ENCODE measurements around the gene NEURL1B.

The NEURL1B gene

GRCh38 chr5:172723508-172723907 lies 82.4 kb downstream of the NEURL1B start:
- Histone ChIP-seq H2AFZ (ENCODE audit: low read depth) (no peak overlapping the region), H3K36me3 (ENCODE audit: insufficient read depth) (no peaks in the 10 kb centered on the region), H3K27me3 (ENCODE audit: insufficient read depth, low read depth) (no peaks in the 10 kb centered on the region), H3K4me3 (IDR thresholded peaks at IDR 0.05; ENCODE audit: insufficient read depth, low read depth, low read length) (no peak overlapping the region), H3K4me2 (no peak overlapping the region), H4K20me1 (ENCODE audit: insufficient read depth) (no peaks in the 10 kb centered on the region), H3K4me1 (ENCODE audit: low read depth, poor library complexity, severe bottlenecking) (no peaks in the 10 kb centered on the region), H3K27ac (no peak overlapping the region), H3K9ac (no peak overlapping the region), H3K79me2 (ENCODE audit: insufficient read depth, low read depth) (no peaks in the 10 kb centered on the region)
- TF ChIP-seq CTCF (conservative IDR thresholded peaks at IDR 0.05; ENCODE audit: low read depth, low read length) = no peak

GRCh38 chr5:172724242-172725183 lies 83.5 kb downstream of the NEURL1B start:
- H3K36me3 ChIP-seq (ENCODE audit: insufficient read depth) = no peaks in the 10 kb centered on the region
- no peaks in the 10 kb centered on the region for H3K4me1 ChIP-seq (ENCODE audit: low read depth, poor library complexity, severe bottlenecking)
- H3K27me3 ChIP-seq (ENCODE audit: insufficient read depth, low read depth) = no peaks in the 10 kb centered on the region
- H4K20me1 ChIP-seq (ENCODE audit: insufficient read depth) = no peaks in the 10 kb centered on the region
- H3K9ac ChIP-seq = no peak overlapping the region
- no peak overlapping the region for H3K4me3 ChIP-seq (IDR thresholded peaks at IDR 0.05; ENCODE audit: insufficient read depth, low read depth, low read length)
- no peak overlapping the region for H2AFZ ChIP-seq (ENCODE audit: low read depth)
- no peak overlapping the region for H3K4me2 ChIP-seq
- no peak overlapping the region for H3K27ac ChIP-seq
- H3K79me2 ChIP-seq (ENCODE audit: insufficient read depth, low read depth) = no peaks in the 10 kb centered on the region
- no peak for TF ChIP-seq CTCF (conservative IDR thresholded peaks at IDR 0.05; ENCODE audit: low read depth, low read length)

- Histone ChIP-seq H4K20me1 (ENCODE audit: insufficient read depth) (no peaks in the 10 kb centered on the region), H3K27ac (no peak overlapping the region), H2AFZ (ENCODE audit: low read depth) (no peak overlapping the region), H3K27me3 (ENCODE audit: insufficient read depth, low read depth) (no peaks in the 10 kb centered on the region), H3K4me1 (ENCODE audit: low read depth, poor library complexity, severe bottlenecking) (no peaks in the 10 kb centered on the region), H3K4me3 (IDR thresholded peaks at IDR 0.05; ENCODE audit: insufficient read depth, low read depth, low read length) (no peak overlapping the region), H3K79me2 (ENCODE audit: insufficient read depth, low read depth) (no peaks in the 10 kb centered on the region), H3K36me3 (ENCODE audit: insufficient read depth) (no peaks in the 10 kb centered on the region), H3K4me2 (no peak overlapping the region), H3K9ac (no peak overlapping the region)
- TF ChIP-seq CTCF (conservative IDR thresholded peaks at IDR 0.05; ENCODE audit: low read depth, low read length) = no peak
Observed at GRCh38 chr5:172725273-172725672, 84.2 kb downstream of the NEURL1B start.

GRCh38 chr5:172725785-172726184 lies 84.7 kb downstream of the NEURL1B start:
- H2AFZ ChIP-seq (ENCODE audit: low read depth) = no peak overlapping the region
- H3K79me2 ChIP-seq (ENCODE audit: insufficient read depth, low read depth) = no peaks in the 10 kb centered on the region
- H3K27ac ChIP-seq = no peak overlapping the region
- H3K36me3 ChIP-seq (ENCODE audit: insufficient read depth) = no peaks in the 10 kb centered on the region
- TF ChIP-seq CTCF (conservative IDR thresholded peaks at IDR 0.05; ENCODE audit: low read depth, low read length) = no peak
- no peaks in the 10 kb centered on the region for H4K20me1 ChIP-seq (ENCODE audit: insufficient read depth)
- H3K4me2 ChIP-seq = no peak overlapping the region
- H3K4me1 ChIP-seq (ENCODE audit: low read depth, poor library complexity, severe bottlenecking) = no peaks in the 10 kb centered on the region
- no peak overlapping the region for H3K4me3 ChIP-seq (IDR thresholded peaks at IDR 0.05; ENCODE audit: insufficient read depth, low read depth, low read length)
- no peaks in the 10 kb centered on the region for H3K27me3 ChIP-seq (ENCODE audit: insufficient read depth, low read depth)
- no peak overlapping the region for H3K9ac ChIP-seq

Measured in KMS-11 (cell line).